RWPE1 (cell line): ENCODE measurements around the gene RAD54L2.

Experiments used
- CTCF ChIA-PET: fragments of 350-600 bp; sonication (Branson Sonifier 250); formaldehyde crosslinking; extraction: SDS; loops from one replicate; lab custom pipeline; 2021; lab: Yijun Ruan, JAX
- POLR2A ChIA-PET: fragments of 400-600 bp; formaldehyde crosslinking; extraction: SDS; loops from one replicate; lab custom pipeline; 2020; ENCODE audit warnings: antibody characterized with exemption; ENCODE audit not compliant: low non-redundant PET; lab: Yijun Ruan, JAX
- DNase-seq: peaks from one replicate; pipeline ENCODE4 v3.0.0; 2012; ENCODE audit warnings: low spot score
- H3K27ac ChIP-seq: fragments of 450-650 bp; 2 replicates; pipeline ENCODE4 v1.5.1; 2017
- CTCF ChIP-seq: fragments of 450-650 bp; conservative IDR thresholded peaks from 2 replicates; pipeline ENCODE4 v1.5.1; 2017; ENCODE audit warnings: low read depth, mild to moderate bottlenecking

The RAD54L2 gene

GRCh38 chr3:51585197-51585596 is 46.7 kb downstream of the RAD54L2 start:
- no peak for DNase-seq
- H3K27ac ChIP-seq = no peak overlapping the region
- ChIA-PET POLR2A (interaction anchor here (0.7 kb wide), 1 partner anchor 81 kb away, joined by 3 read pairs; no protein-coding TSS in a partner anchor), CTCF (no interaction called here)
- no peak for TF ChIP-seq CTCF

GRCh38 chr3:51585871-51586270 is 47.4 kb downstream of the RAD54L2 start:
- POLR2A ChIA-PET = no interaction called here
- H3K27ac ChIP-seq = no peak overlapping the region
- CTCF ChIA-PET = no interaction called here
- TF ChIP-seq CTCF = no peak
- DNase-seq = no peak
